GM19468 (cell line): Measurements from ENCODE around the gene DGCR8.
"Not testable (repeated sequence)": the region's sequence is repeated elsewhere in the genome, so short reads cannot be mapped to it uniquely, and the experiment has no call there.

Experiments
- ATAC-seq: cut with Tn5 transposase; IDR thresholded peaks from one replicate; pipeline ENCODE4 v1.9.1; 2021; ENCODE audit warnings: mild to moderate bottlenecking, moderate library complexity, moderate number of reproducible peaks; ENCODE audit not compliant: unreplicated experiment; ENCODE audit errors: extremely low read depth

Gene DGCR8

DNA sequence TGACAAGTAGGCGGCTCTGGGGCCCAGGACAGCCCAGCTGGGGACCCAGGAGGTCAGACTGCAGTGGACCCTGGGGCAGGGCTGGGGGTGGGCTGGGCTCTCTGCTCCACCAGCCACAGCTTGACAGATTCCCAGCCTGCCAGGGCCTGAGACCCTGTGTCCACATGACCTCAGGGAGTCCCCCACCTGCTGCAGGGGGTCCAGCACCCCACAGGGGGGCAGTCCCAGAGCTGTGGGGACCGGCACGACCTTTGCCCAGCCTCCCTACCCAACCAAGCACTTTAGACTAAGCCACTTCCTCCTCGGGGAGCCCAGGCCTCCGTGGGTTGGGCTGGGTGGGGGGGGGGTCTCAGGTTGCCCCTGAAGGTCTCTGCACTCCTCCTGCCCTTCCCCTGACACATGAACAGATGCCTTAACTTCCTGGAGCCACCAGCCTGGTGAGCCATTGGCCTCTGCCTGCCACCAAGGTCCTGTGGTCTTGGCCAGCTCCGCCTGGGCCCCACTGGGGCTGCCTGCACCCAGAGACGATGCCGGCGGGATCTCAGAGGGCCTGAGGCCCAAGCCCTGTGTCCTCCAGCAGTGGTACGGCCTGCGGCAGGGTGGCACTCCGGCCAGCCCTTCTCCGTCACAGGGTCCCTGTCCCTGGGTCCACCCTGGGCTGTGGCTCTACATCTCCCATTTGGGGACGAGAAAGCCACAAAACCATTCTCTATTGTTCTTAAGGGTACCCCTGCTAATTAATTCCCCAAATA lies 67.4 kb downstream of the DGCR8 start:
- ATAC-seq = no peak

GRCh38 chr22:20148414-20148813 lies 68.4 kb downstream of the DGCR8 start:
- no peak for ATAC-seq

DNA sequence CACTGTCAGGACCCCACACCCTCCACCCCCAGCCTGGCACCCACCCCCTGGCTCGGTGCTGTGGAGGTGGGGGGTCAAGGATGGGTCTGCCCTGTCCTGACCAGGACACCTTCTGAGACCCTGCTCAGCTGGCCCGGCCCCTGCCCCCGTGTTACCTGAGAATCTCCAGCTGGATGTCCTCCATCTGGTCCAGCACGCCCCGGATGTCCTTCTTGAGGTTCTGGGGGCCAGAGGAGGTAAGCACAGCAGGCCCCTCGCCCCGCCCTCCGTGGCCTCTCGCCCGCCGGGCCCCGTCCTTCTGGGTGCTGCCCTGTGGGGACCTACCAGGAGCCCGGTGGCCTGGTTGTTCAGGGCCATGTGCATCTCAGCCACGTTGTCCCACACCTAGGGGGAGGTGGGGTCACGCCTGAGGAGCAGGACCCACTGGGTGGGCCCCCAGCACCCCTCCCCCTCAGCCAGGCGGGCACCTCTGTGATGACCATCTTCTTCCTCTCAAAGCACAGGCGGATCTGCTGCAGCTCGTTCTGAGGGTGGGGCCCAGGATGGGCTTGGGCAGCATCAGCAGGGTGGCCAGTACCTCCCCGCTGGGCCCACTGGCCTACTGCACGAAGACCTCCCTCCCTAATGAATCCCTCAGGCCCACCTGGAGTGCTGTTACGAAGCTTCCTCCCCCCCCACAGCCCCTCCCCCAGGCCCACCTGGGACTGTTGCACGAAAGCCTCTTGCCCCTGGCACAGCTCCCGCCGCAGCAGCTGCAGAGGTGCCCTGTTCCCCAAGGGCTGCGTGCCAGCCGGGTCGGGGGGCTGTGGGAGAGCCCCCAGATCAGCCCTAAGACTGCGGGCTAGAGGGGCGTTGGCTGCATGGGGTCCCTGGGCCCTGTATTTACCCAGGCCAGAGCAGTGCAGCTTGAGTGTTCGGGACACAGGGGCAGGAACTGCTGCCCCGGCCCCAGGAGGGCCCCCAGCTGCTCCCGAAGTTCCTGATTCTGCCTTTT lies 69.5 kb downstream of the DGCR8 start:
- no peak for ATAC-seq

GRCh38 chr22:20150381-20151275 lies 70.6 kb downstream of the DGCR8 start, which contains the start of gene CCDC188:
Gene CCDC188 (minus strand): TSS chr22:20151055. CDS start chr22:20150986, 69 bp downstream.
- ATAC-seq = no peak

DNA sequence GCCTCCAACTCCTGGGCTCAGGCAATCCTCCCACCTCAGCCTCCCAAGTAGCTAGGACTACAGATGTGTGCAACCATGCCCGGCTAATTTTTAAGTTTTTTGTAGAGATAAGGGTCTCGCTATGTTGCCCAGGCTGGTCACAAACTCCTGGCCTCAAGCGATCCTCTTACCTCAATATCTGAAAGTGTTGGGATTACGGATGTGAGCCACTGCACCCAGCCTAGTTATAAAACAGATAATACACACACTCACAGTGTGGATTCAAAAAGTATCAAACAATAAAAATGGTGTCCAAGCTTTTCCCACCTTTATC lies 71.2 kb downstream of the DGCR8 start:
- no peak for ATAC-seq

DNA sequence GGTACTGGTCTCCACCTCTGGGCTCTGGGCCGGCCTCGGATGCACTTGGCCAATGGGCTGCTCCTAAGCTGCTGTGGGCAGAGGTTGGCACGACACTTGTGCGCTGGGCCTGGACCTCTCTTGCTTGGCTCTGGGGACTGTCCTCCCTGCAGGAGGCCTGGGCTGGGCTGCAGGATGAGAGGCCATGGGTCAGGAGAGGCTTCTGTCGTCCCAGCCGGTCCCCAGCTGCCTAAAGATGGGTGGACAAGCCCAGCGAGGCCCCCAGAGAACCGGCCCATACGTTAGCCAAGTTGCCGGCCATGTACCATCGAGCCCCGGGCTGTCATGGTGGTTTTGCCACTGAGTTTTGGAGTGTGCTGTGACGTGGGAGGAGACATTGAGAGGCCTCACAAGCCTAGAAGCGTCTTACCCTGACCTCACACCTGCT lies 72.4 kb downstream of the DGCR8 start:
- no peak for ATAC-seq

DNA sequence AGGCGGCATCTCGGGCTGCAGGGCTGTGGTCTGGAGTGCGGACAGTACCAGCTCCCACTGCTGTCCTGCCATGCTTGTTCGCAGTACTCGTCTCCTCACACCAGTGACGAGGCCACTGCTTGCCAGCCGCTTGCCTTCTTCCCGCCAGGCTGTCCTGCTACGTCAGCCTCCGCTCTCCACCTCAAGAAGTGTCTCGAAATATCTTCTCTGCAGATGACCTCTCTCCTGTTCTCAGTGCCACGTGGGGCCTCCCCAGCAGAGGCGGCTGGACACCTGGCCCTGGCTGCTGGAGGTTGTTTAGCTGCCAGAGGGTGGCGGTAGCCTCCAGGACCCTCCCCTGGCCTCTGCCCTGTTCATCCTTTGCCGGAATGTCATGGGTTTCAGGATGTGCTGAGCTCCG lies 73.9 kb downstream of the DGCR8 start:
- no peak for ATAC-seq

- no peak for ATAC-seq
Observed at GRCh38 chr22:20154602-20155187, 74.7 kb downstream of the DGCR8 start.

DNA sequence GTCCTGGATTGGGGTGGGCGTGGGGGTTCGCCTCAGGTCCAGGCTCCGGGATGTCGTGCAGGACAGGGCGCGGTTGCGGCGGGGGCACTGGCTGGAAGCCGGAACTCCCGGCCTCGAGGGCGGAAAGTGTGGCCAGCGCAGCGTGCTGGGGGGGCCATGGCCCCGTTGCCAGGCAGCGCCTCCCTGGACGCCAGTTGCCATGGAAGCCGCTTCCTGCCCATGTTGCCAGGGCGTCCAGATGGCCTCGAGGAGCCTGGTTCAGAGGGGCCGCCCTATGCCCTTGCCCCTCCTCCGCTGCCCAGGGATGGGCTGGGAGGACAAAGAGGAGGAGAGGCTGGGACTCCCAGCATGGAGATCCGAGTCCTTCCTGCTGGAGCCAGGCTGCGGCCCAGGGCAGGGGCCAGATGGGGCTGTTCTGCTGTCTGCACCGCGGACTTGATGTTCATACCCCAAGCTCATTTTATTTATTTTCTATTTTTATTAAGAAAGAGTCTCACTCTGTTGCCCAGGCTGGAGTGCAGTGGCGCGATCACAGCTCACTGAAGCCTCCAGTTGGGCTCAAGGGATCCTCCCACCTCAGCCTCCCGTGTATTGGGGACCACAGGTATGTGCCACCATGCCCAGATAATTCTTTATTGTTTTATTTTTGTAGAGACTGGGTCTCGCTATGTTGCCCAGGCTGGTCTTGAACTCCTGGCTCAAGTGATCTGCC lies 75.4 kb downstream of the DGCR8 start:
- no peak for ATAC-seq

DNA sequence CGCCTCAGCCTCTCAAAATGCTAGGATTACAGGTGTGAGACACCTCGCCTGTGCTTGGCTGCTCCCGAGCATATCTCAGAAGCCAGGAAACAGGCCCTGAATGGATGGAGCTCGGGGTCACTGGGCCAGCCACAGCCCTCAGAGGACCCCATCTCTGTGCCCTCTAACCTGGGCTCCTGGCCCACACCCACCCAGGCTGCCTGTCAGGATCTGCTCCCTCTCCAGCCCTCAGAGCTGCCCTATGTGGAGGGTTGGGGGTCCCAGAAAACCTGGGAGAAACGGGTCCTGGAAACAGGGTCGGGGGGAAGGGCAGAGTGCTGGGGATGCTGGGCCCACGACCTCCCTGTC lies 76.0 kb downstream of the DGCR8 start:
- ATAC-seq = no peak

- no peak for ATAC-seq
Observed at GRCh38 chr22:20156611-20157429, 76.8 kb downstream of the DGCR8 start.

- no peak for ATAC-seq
Observed at GRCh38 chr22:20157430-20158183, 77.6 kb downstream of the DGCR8 start.

DNA sequence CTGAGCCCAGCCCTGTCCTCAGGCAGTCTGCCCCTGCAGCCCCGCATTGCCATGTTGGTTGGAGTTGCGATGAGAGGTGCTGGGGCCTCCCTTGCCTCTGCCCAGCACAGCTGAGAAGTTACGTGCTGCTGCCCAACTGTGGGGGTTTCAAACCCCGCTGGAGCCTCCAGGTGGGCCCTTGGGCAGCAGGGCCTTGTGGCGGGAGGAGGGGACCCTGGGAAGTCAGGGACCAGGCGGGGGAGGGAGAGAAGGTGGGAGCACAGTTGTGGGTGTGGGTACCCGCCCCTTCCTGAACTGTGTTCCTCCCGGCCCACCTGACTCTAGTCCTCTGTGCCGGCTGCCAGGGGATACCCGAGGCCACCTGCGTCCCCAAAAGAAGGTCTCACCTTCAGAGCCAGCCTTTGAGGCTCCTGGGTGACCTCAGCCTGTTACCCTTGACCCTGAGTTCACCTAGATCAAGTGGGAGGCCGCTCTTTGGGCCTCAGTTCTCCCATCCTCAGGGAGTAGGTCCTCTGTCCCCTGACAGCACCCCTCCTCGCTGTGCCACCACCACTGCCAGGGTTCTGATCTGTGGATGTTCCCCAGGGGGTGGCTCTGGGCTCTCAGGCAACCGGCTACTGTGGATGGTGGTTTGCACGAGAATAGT lies 78.5 kb downstream of the DGCR8 start:
- no peak for ATAC-seq

GRCh38 chr22:20159076-20159475 lies 79.0 kb downstream of the DGCR8 start:
- ATAC-seq = no peak

DNA sequence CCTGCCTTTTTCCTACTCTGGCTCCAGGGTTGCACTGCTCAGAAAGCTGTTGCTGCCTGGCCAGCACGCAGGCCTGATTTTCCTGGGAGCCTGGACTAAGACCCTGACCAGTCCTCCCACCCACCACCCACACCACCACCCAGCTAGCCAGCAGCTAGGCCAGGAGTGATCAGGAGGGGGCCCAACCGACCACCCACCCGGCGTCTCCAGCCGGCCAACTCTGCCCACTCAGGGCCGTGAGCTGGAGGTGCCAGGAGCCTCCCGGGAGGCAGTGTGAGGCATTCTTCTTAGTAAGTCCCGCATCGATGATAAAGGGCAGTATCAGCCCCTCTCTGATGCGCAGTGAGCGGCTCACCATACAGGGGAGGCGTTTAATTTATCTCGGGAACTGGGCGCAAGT lies 79.5 kb downstream of the DGCR8 start:
- not testable (repeated sequence) for ATAC-seq

- ATAC-seq = no peak
Observed at GRCh38 chr22:20160041-20160440, 80.0 kb downstream of the DGCR8 start.
